Measurements from ENCODE around the gene TAMALIN.

TAMALIN gene

DNA sequence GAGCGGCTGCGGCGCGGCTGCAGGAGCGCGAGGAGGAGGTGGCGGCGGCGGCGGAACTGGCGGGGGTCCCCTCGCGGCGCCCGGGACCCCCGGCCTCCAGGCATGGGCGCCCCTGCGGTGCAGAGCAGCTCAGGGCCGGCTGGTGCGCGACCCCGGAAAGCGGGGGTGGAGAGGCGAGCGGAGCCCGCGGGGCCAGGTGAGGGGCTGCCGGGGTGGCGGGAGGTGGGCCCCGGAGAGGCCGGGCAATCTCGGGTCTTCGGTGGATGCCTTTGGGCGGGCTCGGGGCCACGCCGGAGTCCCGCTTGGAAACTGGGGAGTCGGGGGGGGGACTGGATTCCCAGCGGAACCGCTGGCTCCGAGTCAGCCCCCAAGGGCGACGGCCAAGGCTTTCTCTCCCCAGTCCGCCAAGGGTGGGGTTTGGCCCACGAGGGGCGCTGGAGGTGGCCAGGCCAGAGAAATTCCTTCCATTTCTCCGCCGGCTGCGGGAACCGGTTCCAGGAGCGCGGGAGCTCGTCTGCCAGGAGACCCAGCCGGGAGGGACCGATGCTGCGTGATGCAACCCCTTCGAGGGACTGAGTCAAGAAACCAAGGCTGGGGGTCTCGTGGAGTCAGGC is 30.6 kb downstream of the TAMALIN start:
- no peak for DNase-seq

DNA sequence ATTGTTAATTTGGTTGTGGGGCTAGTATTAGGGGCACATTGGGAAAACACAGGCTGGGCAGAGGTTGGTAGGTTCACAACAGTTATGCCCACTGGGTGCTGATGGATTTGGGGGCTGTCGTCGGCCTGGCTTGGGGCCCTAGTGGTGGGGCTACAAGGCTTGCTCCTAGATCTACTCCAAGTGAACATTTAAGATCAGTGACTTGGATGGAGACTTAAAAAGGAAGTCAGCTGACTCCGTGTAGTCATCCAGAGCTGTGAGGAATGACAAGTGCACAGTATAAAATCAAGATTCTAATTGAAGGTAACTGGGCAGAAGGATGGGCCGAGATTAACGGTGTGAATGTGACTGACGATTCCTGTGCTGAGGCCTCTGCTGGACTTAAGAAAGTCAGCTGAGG is 31.7 kb downstream of the TAMALIN start:
- no peak for DNase-seq

DNA sequence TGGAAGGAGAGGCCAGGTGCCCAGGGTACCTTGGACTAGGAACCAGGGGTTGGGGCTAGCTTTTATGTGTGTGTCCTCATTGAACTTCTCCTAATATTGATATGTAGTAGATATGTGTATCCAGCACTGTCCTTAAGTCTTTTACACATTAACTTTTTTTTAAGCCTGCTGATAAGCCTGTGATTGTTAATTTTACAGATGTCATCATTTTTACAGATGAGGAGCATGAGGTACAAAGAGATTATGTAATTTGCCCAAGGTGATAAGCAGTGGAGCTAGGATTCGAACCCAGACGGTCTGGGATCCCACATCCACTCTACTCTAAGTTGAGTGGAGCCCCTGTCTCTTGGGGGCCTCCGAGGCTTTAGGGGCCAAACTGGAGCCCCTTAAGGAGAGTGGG is 34.3 kb downstream of the TAMALIN start:
- DNase-seq = no peak

DNA sequence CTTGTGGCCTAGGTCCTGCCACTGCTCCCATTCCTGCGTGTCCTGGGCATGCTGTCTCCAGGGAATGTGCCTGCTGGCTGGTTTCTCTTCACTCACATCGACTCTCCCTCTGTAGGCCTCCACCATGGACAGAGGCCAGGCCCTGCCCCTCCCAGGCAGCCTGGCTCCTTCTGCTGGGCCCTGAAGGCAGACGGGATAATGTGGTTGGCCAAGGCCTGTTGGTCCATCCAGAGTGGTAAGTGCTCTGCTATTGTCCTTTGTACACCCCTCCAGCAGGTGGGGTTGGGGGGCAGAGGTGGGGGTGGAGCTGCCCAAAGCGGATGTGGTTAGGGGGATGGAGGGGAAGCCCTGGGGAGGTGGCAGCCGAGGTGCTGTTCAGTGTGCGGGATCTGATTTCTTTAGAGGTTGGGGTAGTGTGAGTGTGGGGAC is 35.0 kb downstream of the TAMALIN start:
- no peak for DNase-seq

DNA sequence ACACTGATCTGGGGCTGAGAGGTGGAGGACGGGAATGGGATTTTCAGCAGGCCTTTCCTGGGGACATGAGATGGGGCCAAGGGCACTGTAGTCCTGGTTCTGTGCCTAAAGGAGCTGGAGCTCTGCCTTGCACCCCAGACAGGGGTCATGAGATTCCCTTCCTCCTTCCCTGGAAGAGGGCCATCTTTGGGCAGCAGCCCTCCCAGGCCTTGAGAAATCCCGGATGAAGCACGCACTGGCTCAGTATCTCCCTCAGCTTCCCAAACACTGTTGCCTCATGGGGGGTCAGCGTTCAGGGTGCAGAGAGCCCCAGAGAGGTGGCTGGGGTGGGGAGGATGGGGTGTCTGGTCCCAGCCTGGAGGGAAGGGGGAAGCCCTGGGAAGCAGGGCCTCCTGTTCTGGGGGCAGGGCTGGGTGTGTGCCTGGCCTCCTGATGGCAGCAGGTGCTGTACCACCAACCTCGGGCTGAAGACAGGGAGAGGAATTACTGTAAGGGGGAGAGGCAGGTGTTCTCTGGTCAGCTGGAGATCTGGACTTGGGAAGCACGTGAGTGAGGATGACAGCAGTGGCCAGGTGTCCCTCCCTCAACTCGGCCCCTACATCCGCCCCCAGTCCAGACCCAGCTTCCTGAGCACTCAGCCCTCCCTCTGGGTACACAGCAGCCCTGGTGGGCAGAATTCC is 36.1 kb downstream of the TAMALIN start:
- DNase-seq = no peak

DNA sequence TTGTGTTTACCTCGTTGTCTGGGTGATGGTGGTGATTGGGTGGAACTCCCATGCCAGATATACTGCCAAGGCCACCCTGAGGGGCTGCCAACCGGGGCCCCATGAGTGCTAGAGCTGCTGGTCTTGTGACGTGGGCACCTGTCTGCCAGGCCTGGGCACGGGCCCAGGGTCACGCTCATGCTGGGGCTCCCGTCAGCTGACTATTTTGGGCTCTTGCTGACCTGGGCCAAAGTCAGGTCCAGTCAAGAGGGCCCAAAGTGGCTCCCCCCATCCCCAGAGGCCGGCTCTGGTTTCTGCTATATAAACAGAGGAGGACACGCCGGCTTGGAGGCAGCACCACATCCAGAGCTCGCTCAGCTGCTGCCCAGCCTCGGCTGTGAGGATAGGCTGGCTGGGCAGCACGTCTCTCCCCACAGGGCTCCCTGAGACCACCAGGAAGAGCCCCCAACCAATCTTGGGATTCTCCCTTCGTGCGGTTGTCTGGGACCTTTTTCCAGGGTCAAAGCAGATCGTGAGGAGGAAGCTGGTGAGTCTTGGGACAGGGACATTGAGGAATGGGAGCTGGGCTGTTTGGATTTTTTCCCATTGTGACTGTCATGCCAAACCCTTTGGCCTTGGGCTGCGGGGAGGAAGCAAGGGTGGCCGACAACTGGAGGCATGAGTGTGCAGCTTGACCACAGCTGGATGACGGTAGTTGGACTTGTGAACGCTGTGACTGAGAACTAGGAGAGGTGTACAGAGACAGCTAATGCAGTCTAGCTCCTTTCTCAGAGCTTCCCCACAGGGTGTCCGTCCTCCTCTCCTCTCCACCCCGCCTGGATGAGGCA is 36.9 kb downstream of the TAMALIN start:
- no peak for DNase-seq

DNA sequence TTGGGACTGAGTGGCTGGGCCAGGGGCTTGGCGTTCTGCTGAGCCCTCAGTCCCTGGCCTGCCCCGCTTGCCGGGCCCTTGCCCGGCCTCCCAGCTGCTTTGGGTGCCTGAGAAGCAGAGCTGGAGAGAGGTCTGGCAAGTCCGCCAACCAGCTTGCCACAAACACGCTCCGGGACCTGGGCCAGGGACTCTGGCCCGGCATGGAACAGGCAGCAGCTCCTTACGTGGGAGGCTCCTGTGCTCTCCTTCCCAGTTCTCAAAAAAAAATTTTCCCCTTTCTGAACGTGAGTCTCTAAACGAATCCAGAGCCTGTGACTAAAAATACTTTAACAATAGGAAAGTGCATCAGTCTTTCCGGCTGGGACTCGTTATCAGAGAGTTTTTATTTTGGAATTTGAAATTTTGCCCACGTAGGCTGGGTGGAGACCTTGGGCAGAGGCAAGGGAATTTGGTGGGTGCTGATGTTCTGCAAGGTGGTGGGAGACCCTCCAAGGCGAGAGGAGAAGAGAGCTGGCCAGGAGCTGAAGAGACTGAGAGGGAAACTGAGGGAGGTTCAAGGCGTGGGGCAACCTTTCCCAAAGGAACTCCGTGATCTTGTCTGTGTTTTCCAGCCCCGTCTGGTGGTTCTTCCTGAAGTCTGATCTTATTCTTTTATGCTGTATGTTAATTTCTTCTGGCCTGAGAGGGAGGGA is 37.7 kb downstream of the TAMALIN start:
- DNase-seq = no peak

DNA sequence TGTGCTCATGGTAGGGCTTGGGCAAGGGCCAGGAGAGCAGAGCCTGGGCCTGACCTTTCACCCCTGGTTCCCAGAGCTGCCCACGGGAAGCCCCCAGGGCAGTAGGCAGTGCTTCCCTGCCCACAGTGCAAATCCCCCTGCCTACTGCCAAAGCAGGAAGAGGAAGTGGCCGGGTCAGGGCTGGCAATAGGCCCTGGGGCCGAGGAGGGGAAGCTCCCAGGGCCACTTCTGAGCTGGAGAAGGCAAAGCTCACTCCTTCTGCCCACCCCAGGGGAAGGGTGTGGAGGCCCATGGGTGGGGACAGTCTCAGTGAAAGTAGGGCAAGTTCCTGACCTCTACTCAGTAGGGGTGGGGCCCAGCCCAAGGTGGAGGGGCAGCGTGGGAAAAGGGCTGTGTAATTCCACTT is 39.1 kb downstream of the TAMALIN start:
- DNase-seq = peak; percentile 4

DNA sequence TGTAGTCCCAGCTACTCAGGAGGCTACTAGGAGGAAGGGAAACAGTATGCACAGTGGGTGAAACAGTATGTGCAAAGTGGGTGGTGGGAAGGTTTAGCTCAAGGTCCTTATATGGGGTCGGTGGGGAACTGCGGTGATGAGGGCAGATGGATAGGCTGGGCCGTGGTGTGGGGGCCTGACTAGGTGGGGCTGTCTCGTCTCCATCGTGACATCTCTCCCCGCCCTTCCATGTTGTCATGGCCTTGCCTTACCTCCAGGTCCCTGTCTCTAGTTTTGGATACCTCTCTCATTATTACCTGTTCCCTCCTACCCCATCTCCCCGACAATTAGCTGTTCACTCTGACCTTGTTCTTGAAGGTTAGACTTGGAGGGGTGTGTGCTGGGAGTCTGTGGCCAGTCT is 40.1 kb downstream of the TAMALIN start:
- DNase-seq = no peak

DNA sequence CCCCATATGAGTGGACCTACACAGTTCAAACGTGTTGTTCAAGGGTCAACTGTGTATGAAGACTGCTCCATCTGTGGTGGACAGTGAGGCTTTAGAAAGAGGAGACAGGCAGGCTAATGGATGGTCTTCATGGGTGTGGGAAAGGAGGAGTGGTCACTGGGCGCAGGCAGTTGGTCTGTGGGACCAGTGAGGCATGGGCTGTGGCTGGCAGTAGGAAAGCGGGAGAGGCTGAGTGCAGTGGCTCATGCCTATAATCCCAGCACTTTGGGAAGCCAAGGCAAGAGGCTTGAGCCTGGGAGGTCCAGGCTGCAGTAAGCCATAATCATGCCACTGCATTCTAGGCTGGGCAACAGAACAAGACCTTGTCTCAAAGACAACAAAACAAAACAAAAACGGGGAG is 42.5 kb downstream of the TAMALIN start:
- no peak for DNase-seq

DNA sequence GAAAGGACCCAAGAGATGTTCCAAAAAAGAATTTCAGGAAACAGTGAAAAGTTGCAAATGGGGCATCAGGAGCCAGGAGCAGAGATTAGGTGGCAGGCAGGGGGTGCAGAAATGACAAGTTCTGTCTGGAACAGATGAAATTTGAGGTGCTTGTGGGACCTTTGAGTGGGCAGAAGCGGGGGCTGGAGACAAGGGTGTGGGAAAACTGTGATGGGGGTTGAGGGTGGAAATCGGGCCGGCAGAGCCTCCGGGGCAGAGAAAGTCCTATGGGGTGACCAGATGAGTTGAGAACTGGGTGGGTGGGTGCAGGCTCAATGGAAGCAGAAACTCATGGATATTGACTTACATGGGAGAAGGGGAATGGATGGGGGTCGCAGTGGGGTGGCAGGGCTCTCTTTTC is 42.9 kb downstream of the TAMALIN start:
- DNase-seq = no peak

DNA sequence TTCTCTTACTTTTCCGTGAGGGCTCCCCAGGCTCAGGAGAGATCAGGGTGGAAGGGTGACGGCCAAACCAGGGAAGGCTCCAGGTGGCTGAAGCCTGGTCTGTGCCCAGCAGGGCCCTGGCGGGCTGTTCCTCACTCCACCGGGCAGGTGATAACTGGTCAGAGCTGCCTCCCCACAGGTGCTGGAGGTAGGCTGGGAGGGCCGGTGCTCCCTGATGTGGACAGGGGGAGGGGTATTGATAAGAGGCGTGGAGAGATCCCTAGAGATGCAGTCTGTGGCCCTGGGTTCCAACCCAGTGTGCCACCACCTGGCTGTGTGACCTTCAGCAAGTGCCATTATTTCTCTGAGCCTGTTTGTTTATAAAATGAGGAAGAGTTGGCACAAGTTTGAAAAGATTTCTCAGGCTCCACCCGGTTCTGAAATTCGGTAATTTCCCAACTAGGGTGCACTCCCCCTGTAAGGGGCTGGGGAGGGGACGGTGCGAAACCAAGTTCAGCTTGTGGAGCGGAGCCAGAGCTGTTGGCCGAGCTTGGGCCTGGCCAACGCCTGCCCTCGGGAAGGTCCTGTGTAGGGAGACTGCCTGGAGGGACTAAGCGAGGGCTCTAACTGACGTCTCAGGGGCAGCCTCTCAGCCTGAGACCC is 43.5 kb downstream of the TAMALIN start:
- DNase-seq = no peak

DNA sequence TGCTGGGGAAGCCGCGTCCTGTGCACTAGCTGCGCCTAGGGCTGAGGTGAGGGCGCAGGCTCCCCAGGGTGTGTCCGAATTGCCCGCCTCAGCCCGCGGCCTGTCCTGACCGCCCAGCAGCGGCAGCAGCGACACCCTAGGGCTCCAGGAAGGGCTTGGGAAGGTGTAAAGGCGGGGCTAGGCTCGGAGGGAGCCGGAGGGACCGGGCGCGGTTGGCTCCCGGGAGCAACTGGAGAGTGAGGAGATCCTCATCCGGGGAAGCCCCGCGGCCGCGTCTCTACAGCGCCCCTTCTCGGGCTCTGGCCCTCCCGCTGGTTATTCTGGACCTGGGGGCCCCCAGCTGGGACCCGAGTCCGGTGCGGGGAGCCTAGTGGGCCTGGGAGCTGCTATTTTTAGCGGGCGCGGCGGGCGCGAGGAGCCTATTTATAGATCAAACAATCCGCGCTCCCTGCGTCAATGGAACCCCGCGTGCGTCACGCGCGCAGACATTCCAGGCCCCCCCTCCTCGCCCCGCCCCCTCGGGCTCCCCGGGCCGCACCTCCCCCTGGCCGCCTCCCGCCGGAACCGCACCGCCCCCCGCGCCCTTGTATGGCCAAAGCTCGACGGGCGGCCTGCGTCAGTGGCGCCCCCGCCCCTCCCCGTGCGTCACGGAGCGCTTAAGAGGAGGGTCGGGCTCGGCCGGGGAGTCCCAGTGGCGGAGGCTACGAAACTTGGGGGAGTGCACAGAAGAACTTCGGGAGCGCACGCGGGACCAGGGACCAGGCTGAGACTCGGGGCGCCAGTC is 44.2 kb downstream of the TAMALIN start, which contains the start of gene NR4A1:
NR4A1 (plus strand) TSS at position 685 of the 784 bp plus-strand sequence. CDS start 2,887 bp downstream, outside the sequence.
- DNase-seq = peak; percentile 15

DNA sequence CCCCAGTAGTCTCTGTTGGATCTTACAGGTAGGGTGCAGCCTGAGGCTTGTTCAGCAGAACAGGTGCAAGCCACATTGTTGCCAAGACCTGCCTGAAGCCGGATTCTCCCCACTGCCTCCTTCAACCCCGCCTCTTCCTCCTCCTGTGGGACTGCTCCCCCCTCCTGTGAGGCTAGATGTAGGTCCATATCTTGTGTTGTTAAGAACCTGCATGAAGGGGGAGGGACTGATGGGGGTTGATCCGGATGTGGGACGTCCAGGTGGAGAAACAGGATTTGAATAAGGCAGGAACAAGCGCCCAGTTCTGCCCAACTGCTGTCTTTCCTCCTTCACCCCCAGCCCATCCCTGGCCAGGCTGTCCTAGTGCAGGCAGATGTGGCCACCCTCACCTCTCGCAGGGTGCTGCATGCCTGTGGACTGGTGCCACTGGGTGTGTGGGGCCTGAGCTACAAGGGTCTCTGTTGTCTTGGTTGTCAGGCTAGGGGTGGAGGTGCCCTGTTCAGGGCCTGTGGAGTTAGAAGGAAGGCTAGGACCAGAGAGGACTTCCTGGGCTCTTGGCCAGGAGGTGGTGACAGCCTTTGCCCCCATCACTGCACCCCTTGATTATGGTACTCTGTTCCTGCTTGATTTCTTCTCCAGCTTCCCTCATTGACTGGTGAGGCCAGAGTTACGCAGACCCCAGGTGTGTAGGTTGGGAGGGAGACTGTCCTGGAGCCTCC is 45.9 kb downstream of the TAMALIN start:
- no peak for DNase-seq

DNA sequence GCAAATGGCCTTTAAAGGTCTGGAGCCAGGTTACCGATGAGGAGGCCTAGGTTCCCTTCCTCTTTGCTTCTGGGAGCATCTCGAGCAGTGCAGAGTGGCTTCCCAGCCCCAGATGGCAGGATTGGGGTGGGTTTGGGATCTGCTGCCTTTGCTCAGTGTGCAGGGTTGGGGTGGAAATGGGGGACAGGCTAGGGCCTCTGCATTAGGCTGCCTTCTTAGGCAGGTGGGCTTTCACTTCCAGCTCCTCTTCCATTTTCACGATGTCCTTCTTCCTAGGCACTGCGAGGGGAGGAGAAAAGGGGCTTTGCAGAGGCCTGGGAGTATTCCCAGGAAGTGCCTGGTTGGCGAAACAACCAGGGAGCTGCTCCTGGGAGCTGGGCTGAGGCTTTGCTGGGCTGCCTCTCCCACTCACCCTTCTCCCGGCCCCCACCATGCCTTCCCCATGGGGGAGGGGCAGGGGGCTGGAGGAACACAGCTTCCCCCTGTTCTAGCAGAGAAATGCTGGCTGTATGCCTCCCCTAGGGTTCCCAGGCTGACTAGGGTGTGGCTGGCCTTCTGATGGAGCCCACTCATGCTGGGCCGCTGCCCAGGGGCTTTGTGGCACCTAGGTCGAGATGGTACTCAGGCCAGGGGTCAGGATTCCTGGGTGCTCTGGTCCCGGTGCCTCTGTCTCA is 46.9 kb downstream of the TAMALIN start:
- DNase-seq = no peak

DNA sequence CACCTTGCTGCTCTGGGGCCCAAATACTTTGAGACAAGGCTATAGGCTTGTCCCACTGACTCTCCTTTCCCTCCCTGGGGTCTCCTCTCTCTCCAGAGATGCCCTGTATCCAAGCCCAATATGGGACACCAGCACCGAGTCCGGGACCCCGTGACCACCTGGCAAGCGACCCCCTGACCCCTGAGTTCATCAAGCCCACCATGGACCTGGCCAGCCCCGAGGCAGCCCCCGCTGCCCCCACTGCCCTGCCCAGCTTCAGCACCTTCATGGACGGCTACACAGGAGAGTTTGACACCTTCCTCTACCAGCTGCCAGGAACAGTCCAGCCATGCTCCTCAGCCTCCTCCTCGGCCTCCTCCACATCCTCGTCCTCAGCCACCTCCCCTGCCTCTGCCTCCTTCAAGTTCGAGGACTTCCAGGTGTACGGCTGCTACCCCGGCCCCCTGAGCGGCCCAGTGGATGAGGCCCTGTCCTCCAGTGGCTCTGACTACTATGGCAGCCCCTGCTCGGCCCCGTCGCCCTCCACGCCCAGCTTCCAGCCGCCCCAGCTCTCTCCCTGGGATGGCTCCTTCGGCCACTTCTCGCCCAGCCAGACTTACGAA is 47.6 kb downstream of the TAMALIN start:
- no peak for DNase-seq

DNA sequence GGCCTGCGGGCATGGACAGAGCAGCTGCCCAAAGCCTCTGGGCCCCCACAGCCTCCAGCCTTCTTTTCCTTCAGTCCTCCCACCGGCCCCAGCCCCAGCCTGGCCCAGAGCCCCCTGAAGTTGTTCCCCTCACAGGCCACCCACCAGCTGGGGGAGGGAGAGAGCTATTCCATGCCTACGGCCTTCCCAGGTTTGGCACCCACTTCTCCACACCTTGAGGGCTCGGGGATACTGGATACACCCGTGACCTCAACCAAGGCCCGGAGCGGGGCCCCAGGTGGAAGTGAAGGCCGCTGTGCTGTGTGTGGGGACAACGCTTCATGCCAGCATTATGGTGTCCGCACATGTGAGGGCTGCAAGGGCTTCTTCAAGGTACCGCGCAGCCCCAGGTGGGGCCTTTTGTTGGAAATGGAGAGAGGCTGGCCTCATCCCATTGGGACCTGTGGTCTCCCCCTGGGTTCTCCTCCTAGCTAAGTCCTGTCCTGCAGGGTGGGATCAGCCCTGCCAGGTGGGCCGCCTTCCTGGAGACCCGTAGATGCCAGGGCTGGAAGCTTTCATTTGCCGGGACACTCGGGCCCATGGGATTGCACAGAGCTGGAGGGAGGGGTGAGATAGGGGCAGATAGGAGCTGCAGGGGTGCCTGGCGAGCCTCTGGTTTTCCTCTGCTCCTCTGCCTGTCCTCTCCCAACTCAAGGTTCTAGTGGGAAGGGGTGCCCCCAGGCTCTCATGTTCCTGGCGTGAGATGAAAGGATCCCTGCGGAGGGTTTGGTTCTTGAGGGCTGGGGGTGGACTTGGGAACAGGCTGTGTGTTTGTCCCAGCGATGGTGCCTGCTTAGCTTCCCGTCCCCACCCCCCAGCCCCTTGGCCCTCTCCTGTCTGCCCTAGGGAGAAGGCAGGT is 48.3 kb downstream of the TAMALIN start:
- no peak for DNase-seq

DNA sequence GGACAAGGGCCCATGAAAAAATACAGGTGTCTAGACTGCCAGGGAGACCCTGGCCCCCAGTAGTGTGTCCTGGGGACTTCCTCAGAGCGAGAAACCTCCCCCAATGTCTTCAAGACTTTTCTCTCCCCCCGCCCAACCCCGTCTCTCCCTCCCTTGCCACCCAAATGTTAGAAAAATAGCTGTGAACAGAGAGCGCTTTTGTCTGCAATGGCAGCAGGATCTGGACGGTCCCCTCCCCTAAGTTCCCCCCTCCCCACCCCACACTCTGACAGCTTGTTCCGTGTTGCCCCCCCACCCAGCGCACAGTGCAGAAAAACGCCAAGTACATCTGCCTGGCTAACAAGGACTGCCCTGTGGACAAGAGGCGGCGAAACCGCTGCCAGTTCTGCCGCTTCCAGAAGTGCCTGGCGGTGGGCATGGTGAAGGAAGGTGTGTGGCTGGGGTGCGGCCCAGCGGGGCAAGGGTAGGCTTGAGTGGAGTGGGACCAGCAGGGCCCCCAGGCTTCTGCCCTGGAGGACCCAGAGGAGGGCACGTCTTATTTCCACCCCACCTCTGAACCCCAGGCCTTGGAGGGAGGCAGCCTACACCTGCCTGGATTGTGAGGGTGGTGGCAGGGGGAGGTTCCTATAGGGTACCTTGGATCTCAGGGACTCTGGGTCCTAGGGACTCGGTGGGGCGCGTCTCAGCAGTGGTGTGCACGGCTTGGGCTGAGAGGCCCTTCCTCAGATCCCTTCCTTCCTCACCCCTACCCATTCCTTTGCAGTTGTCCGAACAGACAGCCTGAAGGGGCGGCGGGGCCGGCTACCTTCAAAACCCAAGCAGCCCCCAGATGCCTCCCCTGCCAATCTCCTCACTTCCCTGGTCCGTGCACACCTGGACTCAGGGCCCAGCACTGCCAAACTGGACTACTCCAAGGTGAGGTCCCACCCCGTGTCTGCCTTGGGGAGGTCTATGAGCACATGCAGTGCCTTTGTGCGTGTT is 49.3 kb downstream of the TAMALIN start:
- no peak for DNase-seq
